NCI-H2171 treated with DMSO at 0.1 percent for 48 hours (cell line): ENCODE measurements around the gene EIF4G1.
"Not testable (repeated sequence)": the region's sequence is repeated elsewhere in the genome, so short reads cannot be mapped to it uniquely, and the experiment has no call there.

Source experiments
- DNase-seq: peaks from one replicate; lab custom pipeline; 2025; lab: John Stamatoyannopoulos, UW

EIF4G1 gene

GRCh38 chr3:184334470-184335158, 20.2 kb downstream of the EIF4G1 start:
- no peak for DNase-seq

DNA sequence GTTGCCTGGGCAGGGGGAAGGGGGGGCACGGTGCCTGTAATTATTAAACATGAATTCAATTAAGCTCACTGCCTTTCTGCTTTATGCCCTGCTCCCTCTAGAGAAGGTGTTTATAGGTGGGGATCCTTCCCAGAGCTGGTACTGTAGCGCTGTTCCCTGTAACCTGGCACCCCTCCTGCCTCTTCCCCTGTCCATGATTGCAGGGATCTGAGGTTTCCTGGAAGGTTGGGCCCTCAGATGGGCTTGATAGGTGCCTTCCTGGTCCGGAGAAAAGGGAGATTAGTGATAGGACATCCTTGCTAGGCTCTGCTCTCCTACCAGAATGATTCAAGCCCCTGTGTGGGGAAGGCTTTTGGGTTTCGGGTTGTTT, 20.9 kb downstream of the EIF4G1 start:
- peak; percentile 57 for DNase-seq

DNA sequence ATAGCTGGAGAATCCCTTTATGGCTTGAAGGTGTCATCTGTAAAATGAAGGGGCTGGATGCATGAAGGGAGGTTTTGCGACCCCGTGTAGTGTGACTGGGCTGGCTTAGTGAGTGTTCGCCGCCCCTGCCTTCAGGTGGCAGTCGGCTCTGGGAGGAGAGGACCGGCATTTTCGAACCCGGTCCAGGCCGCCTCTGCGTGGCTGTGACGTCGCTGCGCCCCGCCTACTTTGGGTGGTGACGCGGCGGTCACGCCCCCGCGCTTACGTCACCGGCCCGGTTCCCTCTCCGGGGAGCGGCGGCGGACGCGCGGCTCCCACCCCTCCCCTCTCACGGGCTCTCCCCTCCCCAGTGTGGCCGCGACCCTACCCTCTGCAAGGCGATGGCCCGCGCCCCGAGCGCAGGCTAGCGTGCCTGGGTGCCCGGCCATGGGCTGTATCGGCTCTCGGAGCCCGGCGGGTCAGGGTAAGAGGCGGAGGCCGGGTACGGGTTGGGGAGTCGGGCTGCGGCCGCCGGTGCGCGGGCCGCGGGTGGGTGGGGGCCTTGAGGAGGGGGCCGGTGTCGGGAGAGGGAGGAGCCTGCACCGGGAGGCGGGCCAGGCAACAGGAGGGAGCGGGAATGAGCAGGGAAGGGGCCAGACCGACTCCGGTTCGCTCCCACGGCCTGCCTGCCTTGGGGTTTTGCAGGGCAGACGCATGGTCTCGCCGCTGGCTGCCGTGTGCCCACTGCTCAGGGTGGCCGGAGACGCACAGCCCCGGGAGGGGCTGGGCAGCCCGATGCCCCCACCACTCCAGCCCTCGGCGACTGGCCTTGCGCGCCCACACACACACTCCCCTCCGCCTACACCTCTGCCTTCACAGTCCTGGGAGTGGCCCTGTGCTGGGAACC, 21.5 kb downstream of the EIF4G1 start:
- DNase-seq: peak; percentile 77

- DNase-seq: peak; percentile 64
These were observed 22.4 kb downstream of the EIF4G1 start for GRCh38 chr3:184336547-184337398.

DNA sequence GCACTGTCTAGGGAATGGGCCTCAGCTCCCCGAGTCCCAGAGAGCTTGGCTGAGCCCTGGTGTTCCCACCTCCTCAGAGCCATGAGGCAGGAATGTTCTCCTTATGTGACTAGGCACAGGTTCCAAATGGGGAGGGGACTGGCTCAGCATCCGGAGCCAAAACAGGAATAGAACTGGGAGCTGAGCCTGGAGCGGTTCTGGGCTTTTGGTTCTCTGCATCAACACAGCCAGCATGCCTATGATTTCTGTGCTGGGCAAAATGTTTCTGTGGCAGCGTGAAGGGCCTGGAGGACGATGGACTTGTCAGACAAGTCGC, 23.0 kb downstream of the EIF4G1 start, which contains the start of gene FAM131A:
Gene FAM131A (plus strand): TSS at position 202 of the 316 bp plus-strand sequence. CDS start 31 bp downstream, at position 233.
- DNase-seq: no peak

DNA sequence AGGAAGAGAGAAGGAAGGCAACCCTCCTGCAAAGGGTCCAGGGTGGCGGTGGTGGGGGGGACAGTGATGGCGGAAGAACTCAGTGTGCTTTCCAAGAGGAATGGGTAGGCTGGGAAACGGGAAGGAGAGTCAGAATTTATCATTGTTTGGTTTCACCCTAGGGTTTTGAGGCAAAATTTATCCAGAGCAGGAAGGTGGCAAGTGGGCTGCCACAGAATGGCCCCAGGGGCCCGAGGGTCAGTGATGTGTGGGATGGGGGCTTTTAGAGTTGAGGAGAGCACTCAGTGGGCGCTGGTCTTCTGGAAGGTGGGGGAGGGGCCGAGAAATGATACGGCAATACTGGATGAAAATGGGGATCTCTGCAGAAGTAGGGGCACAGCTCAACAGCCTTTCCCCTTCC, 23.6 kb downstream of the EIF4G1 start:
- DNase-seq: no peak

DNA sequence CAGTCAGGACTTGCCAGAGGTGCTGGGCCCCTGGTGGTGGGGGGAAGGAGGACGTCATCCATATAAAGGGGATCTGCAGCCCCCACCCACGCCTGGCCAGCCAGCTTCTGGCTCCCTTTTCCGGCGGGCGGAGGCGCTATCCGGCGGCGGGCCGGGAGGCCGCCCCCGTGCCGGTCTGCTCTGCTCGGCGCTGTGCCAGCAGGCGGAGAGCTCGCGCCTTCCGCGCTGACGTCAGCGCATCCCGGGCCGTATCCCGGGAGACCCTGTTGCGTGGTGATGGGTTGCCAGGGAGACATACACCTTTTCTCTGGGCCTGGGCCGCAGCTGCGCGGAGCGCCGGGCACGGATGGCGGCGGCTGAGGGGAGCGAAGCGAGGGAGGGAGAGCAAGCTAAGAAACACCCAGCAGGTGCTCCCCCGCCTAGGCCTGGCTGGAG, 24.1 kb downstream of the EIF4G1 start:
- DNase-seq: peak; percentile 94

DNA sequence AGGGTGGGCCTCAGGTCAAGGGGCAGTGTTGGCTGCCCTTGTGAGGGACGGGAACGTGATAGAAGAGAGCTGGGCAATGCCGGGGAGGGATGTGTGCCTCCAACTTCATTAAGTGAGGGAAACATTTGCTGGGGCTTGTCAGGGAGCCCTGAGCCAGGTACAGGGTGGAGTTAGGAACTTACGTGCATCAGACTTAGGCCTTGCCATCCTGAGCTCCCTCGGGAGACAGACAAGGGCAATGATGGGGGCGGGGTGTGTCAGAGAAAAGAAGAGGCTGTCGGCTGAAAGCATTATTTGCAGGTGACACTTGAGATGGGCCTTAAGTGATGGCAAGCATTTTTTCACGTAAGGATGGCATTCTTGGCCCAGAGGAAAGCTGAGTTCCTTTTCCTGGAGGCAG, 24.6 kb downstream of the EIF4G1 start:
- DNase-seq: peak; percentile 85

DNA sequence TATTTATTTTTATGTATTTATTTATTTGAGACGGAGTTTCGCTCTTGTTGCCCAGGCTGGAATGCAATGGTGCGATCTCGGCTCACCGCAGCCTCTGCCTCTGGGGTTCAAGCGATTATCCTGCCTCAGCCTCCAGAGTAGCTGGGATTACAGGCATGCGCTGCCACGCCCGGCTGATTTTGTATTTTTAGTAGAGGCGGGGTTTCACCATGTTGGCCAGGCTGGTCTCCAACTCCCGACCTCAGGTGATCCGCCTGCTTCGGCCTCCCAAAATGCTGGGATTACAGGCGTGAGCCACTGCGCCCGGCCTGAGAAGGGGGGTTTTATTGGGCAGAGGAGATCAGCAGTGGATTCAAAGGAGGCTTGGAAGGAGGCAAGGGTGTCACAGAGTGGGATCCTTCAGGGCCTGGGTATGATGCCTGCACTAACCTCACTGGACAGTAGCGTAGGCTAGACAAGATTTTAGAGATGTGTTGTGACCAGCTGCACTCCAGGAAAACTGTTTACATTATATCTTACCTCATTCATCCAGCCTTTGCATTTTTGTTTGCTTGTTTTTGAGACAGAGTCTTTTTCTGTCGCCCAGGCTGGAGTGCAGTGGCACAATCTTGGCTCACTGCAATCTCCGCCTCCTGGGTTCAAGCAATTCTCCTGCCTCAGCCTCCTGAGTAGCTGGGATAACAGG, 25.2 kb downstream of the EIF4G1 start:
- not testable (repeated sequence) for DNase-seq

DNA sequence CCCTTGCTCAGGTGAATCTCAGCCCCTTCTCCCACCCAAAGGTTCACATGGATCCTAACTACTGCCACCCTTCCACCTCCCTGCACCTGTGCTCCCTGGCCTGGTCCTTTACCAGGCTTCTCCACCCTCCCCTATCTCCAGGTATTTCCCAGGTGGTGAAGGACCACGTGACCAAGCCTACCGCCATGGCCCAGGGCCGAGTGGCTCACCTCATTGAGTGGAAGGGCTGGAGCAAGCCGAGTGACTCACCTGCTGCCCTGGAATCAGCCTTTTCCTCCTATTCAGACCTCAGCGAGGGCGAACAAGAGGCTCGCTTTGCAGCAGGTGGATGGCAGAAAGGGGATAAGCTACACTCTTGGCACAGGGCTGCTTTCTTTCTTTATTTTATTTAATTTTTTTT, 27.5 kb downstream of the EIF4G1 start:
- DNase-seq: no peak

GRCh38 chr3:184343200-184343876, 28.9 kb downstream of the EIF4G1 start:
- no peak for DNase-seq

GRCh38 chr3:184344579-184345316, 30.3 kb downstream of the EIF4G1 start:
- no peak for DNase-seq

- peak; percentile 26 for DNase-seq
These were observed 31.1 kb downstream of the EIF4G1 start for GRCh38 chr3:184345317-184346144.

DNA sequence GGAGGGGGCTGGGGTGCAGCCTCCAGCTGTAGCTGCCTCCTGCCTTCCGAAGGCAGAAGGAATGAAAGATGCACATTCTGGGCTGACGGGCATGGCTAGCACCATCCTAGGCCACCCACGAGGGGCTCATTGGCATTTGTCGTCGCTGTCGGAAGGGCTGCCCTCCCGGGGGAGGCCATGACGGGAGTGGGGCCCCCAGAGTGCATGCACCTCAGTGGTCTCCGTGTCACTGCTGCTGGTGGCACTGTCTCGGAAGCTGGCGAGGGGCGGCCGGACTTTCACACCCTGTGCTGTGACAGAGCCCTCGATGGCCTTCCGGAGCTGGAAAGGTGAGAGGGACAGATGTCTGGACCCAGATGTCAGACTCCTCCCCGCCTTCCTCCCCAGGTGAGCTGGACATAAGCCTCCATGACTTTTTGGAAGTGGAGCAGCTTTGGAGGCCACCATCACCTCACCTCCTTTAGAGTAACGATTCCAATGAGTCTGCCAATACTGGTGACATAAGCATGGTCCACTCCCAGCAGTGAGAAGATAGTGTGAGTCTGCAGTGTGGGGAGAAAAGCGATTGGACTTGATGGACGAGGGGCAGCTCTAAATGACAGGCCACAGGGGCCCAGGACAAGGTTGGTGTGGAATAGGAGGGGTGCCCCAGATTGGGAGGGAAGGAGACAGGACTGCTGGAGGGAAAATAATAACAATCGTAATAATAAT, 32.2 kb downstream of the EIF4G1 start:
- no peak for DNase-seq

DNA sequence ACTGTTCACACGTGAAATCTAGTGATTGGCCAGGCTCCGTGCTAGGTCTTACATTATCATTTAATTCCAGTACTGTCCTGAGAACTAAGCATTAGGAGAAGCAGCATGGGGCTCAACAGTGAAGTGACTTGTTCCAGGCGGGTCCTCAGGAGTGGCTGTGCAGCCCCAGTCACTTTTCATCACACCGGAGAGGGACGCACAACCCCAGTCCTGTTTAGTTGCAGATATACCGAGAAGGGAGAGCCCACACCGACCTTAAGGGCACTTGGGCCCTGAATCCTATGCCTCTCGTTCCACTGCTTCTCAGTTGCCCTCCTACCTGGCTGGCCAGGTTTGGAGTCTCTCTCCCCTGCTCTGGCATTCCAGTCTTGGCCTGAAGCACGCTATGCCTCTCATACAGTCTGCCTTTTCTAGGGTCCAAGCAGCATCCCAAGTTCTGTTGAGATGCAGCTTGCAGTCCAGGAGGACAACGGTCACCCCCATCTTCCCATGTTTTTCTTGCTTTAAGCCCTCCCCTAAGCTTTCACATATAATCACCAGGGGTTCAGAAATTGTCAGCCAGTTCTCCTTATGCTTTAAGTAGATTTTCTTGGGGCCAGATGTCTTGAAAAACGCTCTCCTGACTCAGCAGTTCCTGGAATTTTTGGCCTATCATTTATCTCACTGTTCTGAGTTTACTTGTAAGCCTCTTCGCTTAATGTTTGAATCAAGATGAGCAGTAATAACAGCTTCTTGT, 33.1 kb downstream of the EIF4G1 start:
- DNase-seq: no peak

DNA sequence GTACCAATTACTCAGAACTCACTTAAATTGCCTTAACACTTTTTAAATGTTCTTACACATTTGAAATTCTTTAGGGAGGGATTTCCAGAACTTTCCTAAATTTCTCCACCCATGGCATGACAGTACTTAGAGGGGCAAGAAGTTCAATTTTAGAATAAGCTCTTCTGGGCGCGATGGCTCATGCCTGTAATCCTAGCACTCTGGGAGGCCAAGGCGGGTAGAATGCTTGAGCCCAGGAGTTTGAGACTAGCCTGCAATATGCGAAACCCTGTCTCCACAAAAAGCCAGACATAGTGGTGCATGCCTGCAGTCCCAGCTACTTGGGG, 33.6 kb downstream of the EIF4G1 start:
- no peak for DNase-seq

DNA sequence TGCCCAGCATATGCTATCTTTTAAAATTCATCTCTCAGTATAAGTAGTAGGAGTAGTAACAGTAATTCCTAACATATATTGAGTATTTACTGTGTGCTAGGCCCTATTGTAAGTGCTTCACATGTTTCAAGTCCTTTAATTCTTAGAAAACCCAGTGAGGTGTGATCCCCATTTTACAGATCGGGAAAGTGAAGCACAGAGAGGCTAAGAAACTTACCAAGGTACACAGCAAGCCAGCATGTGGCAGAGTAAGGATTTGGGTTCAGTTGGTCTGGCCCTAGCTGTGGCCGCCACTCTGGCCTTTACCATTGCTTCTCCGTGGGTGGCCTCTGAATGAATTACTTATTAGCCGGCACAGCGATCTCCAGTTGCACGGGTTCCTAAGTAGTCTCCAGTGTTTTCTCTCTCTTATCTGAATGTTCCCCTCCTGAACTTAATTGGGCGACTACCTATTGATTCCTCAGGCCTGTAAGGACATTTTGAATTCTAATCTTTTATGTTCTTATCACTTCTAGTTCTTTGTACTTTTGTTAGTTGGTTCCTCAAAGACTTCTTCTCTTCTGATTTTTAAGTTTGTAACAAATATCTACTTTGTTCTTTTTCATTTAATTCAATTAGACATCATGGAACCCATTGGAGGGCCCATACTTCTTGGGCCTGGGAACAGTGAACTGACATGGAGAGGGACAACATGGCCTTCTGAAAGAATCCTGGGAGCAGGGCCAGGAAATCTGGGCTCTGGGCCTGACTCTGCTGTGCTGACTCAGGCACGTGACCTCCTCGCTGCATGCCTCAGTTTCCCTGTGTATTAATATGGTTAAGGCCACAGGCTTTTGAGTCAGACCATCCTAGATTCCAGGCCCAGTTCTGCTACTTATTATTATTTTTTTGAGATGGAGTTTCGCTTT, 35.4 kb downstream of the EIF4G1 start:
- DNase-seq: no peak
